Ovary (tissue), 3 donors: ENCODE results near the gene KIRREL1.

Experiments used
- CTCF ChIP-seq, 3 donors: fragments of 450-650 bp in 2 of 3; fragments of 200-600 bp in 1 of 3; IDR thresholded peaks; one replicate each; pipeline versions ENCODE4 v1.5.1 to v1.8.0; 2016 to 2022; ENCODE audit warnings: antibody characterized with exemption in 3 of 3, mild to moderate bottlenecking in 1 of 3
- POLR2A ChIP-seq: fragments of 450-650 bp; IDR thresholded peaks from one replicate; pipeline ENCODE4 v1.6.1; 2017; ENCODE audit warnings: antibody characterized with exemption, mild to moderate bottlenecking, moderate library complexity
- donor health status: DM: no; HTN: no; CAD: no.

GRCh38 chr1:158013840-158014730 is 20.6 kb downstream of the KIRREL1 start:
- TF ChIP-seq CTCF (IDR thresholded peaks at IDR 0.05) (no peak), POLR2A (no peak)
